Small intestine (tissue), 7 donors: ENCODE results near the gene ANKMY1. TPM values are rescaled to one million over a fixed set of nuclear protein-coding genes. Genes with fewer than 3 reads are reported as not detected.
A peak's percentile ranks its signal among the peaks of the same experiment; 100 is the strongest.

Source experiments
- DNase-seq, 2 donors: peaks; one replicate each; pipeline versions ENCODE4 v3.0.0 to v3.0.0-alpha.2; 2013
- FAIRE-seq: peaks from 2 replicates; lab custom pipeline; 2012; peaks lifted over from hg19 to GRCh38; lab: Jason Lieb, UNC
- H3K27ac ChIP-seq, 3 donors: one replicate each; pipeline ENCODE4 v1.5.1; 2013; ENCODE audit warnings: low read length in 2 of 3, mild to moderate bottlenecking in 2 of 3, control low read depth in 1 of 3, inconsistent platforms in 1 of 3, low read depth in 1 of 3, moderate library complexity in 1 of 3
- H3K27me3 ChIP-seq, 3 donors: one replicate each; pipeline ENCODE4 v1.6.1; 2013; ENCODE audit warnings: low read length in 3 of 3, inconsistent platforms in 1 of 3; ENCODE audit not compliant: control insufficient read depth in 3 of 3, insufficient read depth in 3 of 3
- H3K36me3 ChIP-seq, 3 donors: one replicate each; pipeline ENCODE4 v1.6.1; 2013; ENCODE audit warnings: low read length in 3 of 3, inconsistent platforms in 1 of 3, low read depth in 1 of 3, mild to moderate bottlenecking in 1 of 3, moderate library complexity in 1 of 3; ENCODE audit not compliant: control insufficient read depth in 3 of 3, insufficient read depth in 2 of 3
- H3K4me1 ChIP-seq, 3 donors: one replicate each; pipeline ENCODE4 v1.6.1; 2013; ENCODE audit warnings: low read length in 2 of 3, inconsistent platforms in 1 of 3, low read depth in 1 of 3, mild to moderate bottlenecking in 1 of 3, moderate library complexity in 1 of 3; ENCODE audit not compliant: control insufficient read depth in 3 of 3, insufficient read depth in 2 of 3
- H3K4me3 ChIP-seq, 3 donors: one replicate each; pipeline ENCODE4 v1.5.1; 2013; ENCODE audit warnings: low read length in 3 of 3, control low read depth in 1 of 3, inconsistent platforms in 1 of 3, low read depth in 1 of 3, mild to moderate bottlenecking in 1 of 3, moderate library complexity in 1 of 3
- H3K9me3 ChIP-seq, 2 donors: one replicate each; pipeline ENCODE4 v1.6.1; 2013; ENCODE audit warnings: low read depth in 1 of 2, low read length in 1 of 2; ENCODE audit not compliant: control insufficient read depth in 2 of 2, insufficient read depth in 1 of 2
- WGBS, 3 donors: extraction: QIAGEN DNeasy Blood & Tissue Kit; methylation state at CpG; one replicate each; pipeline ENCODE4 v1.1.7; 2013; 5-methylcytosine and 5-hydroxymethylcytosine counted together
- polyA plus RNA-seq, 4 donors: library from polyadenylated mRNA; stranded (reverse) in 3 of 4; unstranded in 1 of 4; fragments of 200-250 nt in 3 of 4; fragments of 120-200 nt in 1 of 4; gene quantifications; one replicate each; pipeline versions ENCODE4 v1.2.1 to v1.2.3, GENCODE V29; 2013
- donor health status: healthy with polysubstance abuse.
- donor health status: control.
- donor health status: control.
- donor health status: Bipolar disorder and iron deficiency.
- donor health status: healthy.

The ANKMY1 gene
- polyA plus RNA-seq, 4 donors: 3.4 to 13.0 (median 5.9) TPM

DNA sequence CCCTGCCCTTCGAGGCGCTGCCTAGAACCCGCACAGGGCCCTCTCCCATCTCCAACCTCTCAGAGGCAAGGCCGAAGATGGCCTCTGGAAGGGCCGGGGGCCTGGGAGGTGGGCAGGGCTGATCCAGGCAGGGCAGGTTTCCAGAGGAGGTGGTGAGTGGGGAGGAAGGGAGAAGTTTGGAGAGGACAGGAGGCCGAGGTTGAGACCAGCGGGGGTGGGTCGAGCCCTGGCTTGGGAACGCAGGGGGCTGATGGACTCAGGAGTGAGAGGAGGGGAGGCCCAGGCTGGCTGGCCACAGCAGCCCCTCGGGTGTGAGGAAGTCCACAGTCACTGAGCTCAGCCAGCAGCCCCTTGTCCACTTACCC is 39.2 kb upstream of the ANKMY1 start:
- H3K27ac ChIP-seq: no peak overlapping the region
- H3K4me3 ChIP-seq: no peak overlapping the region
- 93 to 95% (median 95%) methylated on average over 10 of the region's 10 CpGs for whole genome bisulfite sequencing, 3 donors
- peaks cover 2 to 97% (median 8%) of the 10 kb centered on the region in 3 donors for H3K36me3 ChIP-seq
- FAIRE-seq: no peak
- no peak for DNase-seq
- H3K4me1 ChIP-seq: no peaks in the 10 kb centered on the region
- no peaks in the 10 kb centered on the region for H3K27me3 ChIP-seq
- H3K9me3 ChIP-seq: no peaks in the 10 kb centered on the region

DNA sequence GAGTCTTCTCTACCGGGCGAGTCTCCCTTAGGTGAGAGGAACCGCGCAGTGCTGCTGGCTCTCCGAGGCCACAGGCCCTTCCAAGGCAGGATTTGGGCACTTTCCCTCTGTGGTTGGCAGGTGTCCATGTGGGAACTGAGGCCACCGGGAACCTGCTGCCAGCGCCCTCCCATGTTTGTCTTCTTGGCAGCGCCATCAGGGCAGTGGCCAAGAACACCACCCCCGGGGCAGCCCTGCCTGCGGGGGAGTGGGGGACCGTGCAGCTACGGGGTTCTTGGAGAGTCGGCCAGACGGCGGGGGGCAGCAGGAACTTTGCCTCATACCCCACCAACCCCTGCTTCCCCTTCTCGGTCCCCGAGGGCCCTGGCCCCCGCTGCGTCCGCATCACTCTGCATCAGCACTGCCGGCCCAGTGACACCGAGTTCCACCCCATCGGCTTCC is 38.7 kb upstream of the ANKMY1 start:
- H3K4me3 ChIP-seq: no peak overlapping the region
- no peaks in the 10 kb centered on the region for H3K9me3 ChIP-seq
- DNase-seq (no peak), FAIRE-seq (no peak)
- 88 to 94% (median 91%) methylated on average over 21 to 23 of the region's 23 CpGs for WGBS, 3 donors
- no peaks in the 10 kb centered on the region for H3K27me3 ChIP-seq
- no peak overlapping the region for H3K27ac ChIP-seq
- H3K4me1 ChIP-seq: no peaks in the 10 kb centered on the region
- H3K36me3 ChIP-seq: peaks cover 2 to 97% (median 10%) of the 10 kb centered on the region in 3 donors

DNA sequence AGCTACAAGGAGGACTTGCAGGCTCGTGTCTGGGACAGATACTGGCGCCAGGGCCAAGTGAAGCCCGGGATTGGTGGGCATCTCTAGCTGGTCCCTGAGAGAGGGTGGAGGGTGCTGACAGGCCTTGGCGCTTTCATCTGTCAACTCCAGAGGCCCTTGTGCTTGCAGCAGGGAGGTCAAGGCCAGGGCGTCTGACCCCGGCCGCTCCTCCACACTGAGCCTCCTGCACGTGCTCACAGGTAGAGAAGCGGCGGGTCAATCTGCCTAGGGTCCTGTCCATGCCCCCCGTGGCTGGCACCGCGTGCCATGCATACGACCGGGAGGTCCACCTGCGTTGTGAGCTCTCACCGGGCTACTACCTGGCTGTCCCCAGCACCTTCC is 38.3 kb upstream of the ANKMY1 start:
- no peak overlapping the region for H3K4me3 ChIP-seq
- DNase-seq: no peak

DNA sequence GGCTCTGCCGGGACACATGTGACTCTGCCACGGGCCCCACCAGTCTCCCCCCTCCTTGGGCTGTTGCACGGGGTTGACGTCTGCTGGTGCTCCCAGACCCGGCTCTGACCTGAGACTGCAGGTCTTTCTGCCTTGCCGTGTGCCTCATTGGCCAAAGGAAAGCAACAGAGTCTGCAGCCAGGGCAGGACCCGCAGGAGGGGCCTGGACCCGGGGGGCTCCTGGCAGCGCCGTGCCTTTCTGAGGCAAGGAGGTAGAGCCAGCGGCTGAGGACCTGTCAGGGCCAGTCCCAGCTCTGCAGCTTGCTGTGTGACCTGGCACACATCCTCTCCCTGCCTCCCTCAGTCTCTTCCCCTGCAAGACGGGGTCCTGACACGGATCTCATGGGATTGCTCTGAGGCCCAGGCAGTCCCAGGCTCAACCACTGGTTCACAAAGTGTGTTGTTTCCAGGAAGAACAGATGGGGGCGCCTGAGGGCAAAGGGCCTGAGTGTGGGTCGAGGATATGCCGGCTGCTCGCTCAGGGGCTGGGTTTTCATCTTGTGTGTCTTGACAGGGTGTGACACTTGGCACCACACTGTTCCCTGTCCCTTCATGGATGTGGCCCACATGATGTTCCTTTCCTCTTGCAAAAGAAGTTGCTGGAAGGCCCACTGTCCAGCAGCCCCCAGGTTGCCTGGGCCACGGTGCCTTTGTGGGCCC is 37.7 kb upstream of the ANKMY1 start:
- Histone ChIP-seq H3K27me3 (no peaks in the 10 kb centered on the region), H3K4me1 (no peaks in the 10 kb centered on the region), H3K4me3 (no peak overlapping the region), H3K27ac (no peak overlapping the region), H3K9me3 (no peaks in the 10 kb centered on the region), H3K36me3 (peaks cover 3 to 97% (median 10%) of the 10 kb centered on the region in 3 donors)
- FAIRE-seq (no peak), DNase-seq (peak in 1 of 2 donors; percentile 32)
- WGBS, 3 donors: 73 to 79% (median 75%) methylated on average over 15 to 18 of the region's 18 CpGs

More for the DNA sequence above, 38.3 kb upstream of the ANKMY1 start:
- H3K4me1 ChIP-seq: no peaks in the 10 kb centered on the region
- no peak for FAIRE-seq
- peaks cover 2 to 97% (median 10%) of the 10 kb centered on the region in 3 donors for H3K36me3 ChIP-seq
- WGBS, 3 donors: 93 to 95% (median 94%) methylated on average over 15 to 17 of the region's 17 CpGs
- H3K9me3 ChIP-seq: no peaks in the 10 kb centered on the region
- no peak overlapping the region for H3K27ac ChIP-seq
- no peaks in the 10 kb centered on the region for H3K27me3 ChIP-seq

DNA sequence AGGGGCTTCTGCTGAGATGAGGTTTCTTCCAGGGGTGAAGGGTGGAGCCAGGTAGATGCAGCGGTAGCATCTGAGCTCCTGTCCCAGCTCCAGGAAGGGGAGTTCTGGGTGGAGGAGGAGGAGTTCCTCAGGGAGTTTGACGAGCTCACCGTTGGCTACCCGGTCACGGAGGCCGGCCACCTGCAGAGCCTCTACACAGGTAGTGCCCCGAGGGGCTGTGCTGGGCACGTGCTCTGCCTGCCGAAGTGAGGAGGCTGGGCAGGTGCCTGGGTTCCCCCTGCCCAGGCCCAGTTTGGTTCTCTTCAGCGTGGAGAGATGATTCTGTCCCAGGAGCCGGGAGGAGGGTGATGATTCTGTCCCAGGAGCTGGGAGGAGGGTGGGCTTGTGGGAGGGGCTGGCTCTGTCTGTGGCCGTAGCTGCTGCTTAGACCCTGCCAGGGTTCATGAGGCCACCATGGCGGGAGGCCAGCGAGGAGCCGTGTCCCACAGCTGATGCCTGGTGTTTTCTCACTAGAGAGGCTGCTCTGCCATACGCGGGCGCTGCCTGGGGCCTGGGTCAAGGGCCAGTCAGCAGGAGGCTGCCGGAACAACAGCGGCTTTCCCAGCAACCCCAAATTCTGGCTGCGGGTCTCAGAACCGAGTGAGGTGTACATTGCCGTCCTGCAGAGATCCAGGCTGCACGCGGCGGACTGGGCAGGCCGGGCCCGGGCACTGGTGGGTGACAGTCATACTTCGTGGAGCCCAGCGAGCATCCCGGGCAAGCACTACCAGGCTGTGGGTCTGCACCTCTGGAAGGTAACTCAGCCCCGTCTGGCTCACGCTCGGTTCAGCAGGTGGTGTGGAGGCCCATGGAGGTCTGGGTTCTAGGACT is 37.0 kb upstream of the ANKMY1 start:
- no peaks in the 10 kb centered on the region for H3K9me3 ChIP-seq
- WGBS, 3 donors: 90 to 93% (median 92%) methylated on average over 31 to 34 of the region's 34 CpGs
- no peak for DNase-seq

DNA sequence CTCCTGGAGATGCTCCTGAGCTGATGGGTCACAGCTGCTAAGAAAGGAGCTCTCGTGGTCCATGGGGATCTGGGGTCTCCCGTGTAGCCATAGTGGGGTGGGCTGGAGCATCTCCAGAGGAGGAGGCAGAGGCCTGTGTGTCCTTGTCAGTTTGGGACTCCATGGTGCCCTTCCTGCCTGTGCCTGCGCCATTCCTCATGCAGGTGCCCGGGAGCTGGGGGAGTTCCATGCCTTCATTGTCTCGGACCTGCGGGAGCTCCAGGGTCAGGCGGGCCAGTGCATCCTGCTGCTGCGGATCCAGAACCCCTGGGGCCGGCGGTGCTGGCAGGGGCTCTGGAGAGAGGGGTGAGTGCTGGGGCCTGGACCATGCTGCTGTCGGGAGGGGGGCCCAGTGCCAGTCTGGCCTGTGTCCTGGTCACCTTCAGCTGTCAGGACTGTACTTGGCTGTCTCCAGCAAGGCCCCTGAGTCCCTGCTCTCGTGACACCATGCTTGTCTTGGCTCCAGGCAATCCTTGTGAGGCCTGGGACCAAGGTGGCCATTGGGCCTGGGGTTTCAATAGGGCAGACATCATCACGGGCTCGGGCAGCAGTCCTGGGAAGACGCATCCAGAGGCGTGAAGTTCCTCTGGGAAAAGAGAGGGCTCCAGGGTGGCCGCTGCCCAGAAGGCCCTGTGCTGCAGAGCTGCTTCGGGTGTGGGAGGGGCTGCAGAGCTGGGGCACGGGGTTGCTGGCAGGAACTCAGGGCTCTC is 36.1 kb upstream of the ANKMY1 start:
- Histone ChIP-seq H3K36me3 (peaks cover 2 to 97% (median 10%) of the 10 kb centered on the region in 3 donors), H3K27ac (no peak overlapping the region), H3K9me3 (no peaks in the 10 kb centered on the region), H3K27me3 (no peaks in the 10 kb centered on the region), H3K4me3 (no peak overlapping the region), H3K4me1 (no peaks in the 10 kb centered on the region)
- 91 to 97% (median 95%) methylated on average over 19 of the region's 19 CpGs for WGBS, 3 donors
- no peak for DNase-seq
- no peak for FAIRE-seq

More for the DNA sequence above, 37.0 kb upstream of the ANKMY1 start:
- Histone ChIP-seq H3K27ac (no peak overlapping the region), H3K4me1 (no peaks in the 10 kb centered on the region), H3K4me3 (no peak overlapping the region), H3K27me3 (no peaks in the 10 kb centered on the region), H3K36me3 (peaks cover 3 to 98% (median 10%) of the 10 kb centered on the region in 3 donors)
- no peak for FAIRE-seq

DNA sequence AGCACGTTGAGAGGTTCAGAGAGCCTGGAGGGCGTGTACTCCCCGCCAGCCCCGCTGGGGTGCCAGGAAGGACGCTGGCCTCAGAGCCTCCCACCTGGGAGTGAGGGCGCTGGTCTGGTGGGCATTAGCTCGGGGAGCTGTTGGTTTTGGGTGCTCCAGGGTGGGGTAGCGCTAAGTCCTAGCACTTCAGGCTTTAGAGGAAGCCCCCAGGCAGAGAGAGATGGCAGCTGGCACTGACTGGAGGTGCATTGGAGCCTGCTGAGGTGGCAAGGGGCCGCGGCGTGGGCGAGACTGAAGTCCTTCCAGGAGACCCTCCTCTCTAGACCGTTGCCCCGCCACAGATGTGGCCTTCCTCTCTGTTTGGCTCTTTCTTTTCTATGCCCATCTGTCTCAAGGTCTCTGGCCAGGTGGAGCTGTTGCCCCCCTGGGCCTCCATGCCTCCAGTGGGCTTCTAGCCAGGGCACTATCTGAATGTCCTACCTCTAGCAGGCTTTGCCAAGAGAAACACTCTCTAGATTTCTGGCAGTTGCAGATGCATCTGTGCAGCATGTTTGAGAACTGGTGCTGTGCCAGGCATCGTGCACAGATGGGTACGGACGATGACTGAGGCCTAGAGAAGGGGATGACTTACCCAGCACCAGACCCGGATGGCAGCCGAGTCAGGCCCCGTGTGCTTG is 35.4 kb upstream of the ANKMY1 start:
- Histone ChIP-seq H3K4me3 (no peak overlapping the region), H3K27me3 (no peaks in the 10 kb centered on the region), H3K9me3 (no peaks in the 10 kb centered on the region), H3K36me3 (peaks cover 2 to 90% (median 9%) of the 10 kb centered on the region in 3 donors), H3K27ac (no peak overlapping the region), H3K4me1 (peaks cover 0 to 2% (median 0%) of the 10 kb centered on the region in 3 donors)
- no peak for DNase-seq
- no peak for FAIRE-seq
- 89 to 94% (median 93%) methylated on average over 20 of the region's 20 CpGs for WGBS, 3 donors
